ENCODE data around the gene PMFBP1. TPM values are rescaled to one million over a fixed set of nuclear protein-coding genes. Genes with fewer than 3 reads are reported as not detected.

The PMFBP1 gene
- total RNA-seq, 1 donor from 2014 or later, result not detected

DNA sequence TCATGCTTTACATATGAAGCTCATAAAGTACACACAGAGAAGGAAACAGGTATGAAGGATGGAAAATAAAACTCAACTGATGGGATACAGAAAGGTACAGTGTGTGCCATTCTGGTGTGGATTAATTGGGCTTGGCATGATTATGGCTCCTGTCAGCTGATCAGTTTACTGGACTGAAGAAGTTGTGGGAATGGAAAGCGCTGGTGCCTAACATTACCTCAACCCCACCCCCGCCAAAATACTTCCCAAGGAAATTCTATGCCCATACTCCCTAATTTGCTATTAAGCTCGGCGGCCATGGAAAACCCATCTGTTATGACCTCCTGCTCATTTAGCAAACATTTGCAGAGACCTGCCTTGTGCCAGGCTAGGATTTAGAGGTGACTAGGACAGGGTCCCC lies 16.6 kb upstream of the PMFBP1 start:
- no peak for DNase-seq

DNA sequence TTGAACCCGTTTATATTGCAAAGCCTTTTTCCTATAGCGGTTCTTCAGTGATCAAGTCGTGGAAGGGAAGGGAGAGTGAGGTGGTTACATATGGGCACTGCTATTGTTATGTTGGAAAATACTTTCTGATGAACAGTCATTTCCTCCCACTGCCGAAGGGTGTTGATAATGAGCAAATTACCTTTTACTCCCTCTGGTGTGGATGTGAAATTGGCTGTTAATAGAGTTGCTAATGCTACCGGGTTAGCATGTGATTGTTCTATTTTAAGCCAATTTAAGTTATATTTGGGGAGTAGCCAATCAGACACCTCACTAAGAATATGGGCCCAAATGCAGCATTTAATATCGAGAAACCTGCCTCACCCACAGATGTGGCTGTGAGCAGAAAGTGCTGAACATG lies 15.6 kb upstream of the PMFBP1 start:
- peak; percentile 61 for DNase-seq

DNA sequence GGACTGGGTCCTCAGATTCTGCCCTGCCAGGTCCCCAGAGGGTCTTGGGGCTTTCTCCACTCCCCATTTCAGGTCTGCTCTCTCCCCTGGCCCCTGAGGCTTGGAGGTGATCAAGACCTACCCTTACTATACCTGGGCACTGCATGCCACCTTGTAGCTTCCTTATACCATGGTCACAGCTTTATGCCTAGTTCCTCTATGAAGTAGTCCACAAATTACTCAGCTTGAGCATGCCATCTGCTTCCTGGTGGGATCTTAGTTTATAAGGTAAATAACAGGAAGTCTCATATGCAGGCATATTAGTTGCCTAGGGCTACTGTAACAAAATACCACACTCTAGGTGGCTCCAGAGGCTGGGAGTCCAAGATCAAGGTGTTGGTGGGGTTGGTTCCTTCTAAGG lies 11.0 kb upstream of the PMFBP1 start:
- DNase-seq, result peak; percentile 16

DNA sequence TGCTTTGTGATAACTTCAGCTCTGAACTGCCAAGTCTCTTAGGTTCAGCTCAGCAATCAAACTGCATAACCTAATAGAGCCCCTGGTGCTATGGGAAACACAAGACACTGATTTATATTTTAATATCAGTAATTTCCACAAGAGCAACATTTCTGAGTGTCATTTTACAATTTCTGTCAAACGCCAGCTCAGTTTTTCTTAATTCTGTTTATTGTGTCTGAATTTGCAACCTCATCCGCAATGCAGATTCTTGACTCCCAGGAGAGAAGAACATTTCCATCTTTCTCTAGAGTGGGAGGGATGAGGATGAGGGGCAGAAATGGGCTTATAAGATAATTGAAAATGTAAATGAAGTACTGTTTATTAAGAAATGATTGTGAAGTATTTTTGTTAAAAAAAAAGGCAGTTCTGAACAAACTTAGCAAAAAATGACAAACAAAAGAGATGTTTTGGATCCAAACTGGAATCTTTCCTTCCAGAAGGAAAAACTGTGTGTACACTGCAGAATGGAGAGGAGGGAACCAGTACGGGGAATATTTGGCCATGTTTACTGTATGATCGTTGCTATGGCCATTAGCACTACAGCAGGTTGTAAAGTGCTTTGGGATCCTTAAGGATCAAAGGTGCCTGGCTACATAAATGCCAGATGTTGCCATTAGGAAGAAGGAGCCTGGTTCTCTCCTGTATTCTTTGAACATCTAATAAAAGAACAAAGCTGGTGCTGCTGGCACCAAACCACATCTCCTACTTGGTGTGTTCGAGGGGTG lies 7.4 kb upstream of the PMFBP1 start:
- no peak for DNase-seq

DNA sequence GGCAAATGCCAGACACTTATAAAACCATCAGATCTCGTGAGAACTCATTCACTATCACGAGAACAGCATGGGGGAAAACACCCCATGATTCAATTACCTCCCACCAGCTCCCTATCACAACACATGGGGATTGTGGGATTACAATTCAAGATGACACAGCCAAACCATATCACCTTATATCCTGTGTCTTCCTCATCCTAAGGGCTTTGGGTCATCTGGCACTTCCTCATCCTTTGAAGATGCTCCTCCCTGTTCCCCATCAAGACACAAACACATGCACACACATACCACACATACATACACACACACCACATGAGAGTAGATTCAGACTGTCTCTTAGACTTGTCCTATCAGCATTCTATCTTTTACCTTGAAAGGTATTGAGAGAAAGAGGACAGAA lies 2.8 kb upstream of the PMFBP1 start:
- no peak for DNase-seq

DNA sequence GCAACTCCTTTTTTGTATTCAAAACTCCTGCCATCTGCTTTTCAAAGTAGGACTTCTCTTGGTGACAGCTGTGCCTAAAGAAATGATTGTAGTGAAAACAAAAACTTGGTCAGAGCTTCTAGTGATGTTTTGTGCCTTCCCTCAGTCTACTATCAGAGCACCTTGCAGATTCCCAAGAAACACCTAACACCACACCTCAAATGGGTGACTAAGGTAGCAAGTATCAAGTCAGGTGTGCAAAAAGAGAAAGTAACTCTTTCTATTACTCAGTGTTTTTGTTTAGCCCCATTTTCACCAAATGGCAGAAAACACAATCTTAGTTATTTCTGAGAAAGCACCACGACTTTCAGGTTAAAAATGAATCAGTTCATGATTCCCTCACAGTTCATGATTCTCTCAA lies 2.0 kb upstream of the PMFBP1 start:
- no peak for DNase-seq

DNA sequence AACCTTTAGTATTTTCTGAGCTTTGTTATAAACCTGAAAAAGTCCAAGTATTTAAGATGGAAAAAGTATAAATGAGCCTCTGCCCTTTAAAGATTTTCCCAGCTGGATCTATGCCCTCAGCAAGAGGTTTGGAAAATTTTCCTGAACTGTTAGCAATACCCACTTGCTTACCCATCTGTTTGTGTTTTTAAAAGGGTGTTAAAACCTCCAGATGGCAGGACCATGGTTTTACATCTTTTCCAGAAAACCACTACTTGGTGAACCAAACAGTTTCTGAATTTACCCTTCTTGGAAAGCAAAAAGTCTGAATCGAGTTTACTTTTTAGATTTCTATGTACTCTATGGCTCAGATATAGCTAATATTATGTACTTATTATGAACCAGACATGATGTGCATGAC lies 719 bp downstream of the PMFBP1 start:
- no peak for DNase-seq

DNA sequence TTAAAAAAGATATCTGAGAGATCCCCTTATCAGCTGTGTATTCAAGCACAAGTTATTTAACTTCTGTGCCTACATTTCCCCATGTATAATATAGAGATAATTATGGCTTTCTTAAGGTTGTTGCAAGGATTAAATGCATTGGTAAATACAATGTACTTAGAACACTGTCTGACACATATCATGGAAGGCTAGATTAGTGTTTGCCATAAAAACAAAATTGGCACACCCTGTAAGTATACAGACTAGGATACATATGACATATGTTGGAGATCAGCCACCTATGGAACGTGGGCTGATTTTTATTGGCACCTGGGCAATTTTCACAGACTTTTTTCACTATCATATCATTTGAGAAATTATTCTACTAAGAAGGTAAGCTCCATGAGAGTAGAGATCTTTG lies 2.2 kb downstream of the PMFBP1 start:
- no peak for DNase-seq

DNA sequence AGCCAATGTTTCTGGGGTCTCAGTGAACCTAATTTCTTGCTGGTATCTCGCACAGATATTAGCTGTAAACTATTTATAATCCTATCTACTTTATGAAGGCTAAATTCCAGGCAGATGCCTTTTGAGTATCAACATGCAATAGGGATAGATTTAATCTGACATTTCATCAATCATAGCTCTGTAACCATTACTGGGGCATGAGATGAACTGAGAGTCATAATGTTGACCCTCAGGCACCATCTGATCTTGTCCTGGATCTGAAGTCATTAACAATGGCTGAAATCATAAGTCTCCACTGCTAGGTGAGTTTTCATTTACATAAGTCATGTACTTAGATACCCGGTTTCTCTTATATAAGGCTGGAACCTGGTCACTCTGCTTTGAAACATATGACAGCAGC lies 3.6 kb downstream of the PMFBP1 start:
- DNase-seq, result no peak

DNA sequence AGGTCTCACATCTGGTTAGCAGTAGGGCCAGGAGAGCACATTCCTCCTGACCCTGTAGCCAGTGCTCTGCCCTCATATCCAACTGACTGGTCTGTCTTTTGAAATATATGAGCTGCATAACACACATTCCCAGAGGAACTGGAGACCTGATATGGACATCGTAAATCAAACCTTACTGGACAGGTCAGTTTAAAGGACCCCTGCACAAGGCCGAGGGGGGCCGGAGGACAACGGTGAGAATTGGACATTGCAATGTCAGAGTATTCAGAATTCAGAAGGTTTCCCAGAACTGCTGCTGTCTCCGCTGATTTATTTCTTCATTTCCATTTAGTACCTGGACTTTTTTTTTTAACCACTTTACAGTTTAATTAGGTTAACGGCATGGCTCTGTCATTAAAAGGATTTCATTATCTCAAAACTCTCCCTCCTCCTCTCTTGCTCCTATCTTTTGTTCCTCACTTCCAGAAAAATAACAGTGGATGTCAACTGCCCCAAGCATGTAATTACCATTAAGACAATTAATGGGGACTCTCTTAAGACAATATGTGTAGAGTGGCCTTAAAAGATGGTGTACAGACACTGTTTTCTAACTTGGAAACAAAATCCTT lies 4.9 kb downstream of the PMFBP1 start:
- DNase-seq, result no peak

DNA sequence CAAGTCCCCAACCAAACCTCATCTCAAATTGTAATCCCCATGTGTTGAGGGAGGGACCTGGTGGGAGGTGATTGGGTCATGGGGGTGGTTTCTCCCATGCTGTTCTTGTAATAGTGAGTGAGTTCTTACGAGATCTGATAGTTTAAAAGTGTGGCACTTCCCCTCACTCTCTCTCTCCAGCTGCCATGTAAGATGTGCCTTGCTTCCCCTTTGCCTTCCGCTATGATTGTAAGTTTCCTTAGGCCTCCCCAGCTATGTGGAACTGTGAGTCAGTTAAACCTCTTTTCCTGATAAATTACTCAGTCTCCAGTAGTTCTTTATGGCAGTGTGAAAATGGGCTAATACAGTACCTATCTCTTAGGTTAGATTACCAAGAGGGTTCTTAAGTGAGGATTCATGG lies 5.8 kb downstream of the PMFBP1 start:
- DNase-seq, result no peak

DNA sequence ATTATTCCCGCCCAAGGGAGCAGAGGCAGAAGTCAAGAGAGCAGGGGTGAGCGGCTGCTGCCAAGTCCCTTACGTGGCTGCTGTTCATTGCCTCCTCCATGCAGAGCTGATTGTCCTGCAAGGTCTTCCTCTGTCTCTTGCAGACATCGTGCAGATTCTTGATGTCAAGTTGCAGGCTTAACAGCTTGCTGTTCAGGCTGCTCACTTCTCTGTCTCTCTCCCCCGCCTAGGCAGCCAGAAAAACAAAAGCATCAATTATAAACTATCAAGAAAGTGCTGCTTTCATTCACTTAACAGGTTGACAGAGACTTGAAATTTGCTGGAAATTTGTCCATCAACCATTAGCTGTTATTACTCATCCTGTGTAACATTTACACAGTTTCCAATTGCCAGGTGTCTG lies 7.3 kb downstream of the PMFBP1 start:
- DNase-seq, result no peak

DNA sequence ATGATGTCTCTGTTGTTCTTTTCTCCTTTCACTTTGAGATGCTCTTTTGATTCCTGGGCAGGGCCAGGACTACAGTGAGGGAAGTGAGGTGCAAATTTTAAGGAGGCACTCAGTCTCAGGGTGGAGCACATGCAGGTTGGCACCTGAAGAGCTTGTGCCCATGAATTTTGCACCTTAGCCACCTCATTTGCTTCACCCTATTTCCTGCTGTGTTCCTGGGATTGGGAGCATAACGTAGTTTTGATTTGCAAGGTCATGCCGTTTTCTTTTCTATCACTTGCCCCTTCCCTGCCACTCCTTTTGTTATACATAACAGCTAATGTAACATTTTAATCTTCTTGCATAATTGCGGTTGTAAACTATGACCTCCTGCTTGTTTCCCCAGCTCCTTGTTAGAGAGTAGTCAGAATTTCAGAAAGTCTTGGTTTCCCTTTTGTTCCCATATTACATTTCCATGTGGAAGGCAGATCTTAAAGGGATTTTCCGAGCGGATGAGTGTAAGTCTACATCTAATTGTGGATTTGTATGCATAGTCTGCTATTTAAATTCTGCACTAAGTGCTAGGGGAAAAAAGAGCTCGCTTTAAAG lies 9.8 kb downstream of the PMFBP1 start:
- no peak for DNase-seq

DNA sequence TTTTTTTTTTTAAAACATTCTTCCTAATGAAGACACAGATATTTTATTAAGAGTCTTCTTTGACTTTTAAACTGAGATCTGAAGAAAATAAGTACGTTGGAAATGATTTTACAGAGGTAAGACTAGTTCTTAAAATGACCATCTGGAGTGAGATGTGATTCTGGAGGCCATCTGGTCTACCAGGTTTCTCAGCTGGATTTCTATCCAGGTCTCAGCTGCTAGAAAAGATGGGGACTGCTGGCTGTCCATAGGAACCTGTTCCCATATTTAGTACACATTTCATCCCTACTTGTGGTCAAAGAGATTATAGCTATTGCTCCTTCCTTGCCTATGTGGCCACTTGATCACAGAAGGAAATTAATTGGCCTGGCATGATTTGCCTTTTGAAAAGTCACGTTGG lies 12.2 kb downstream of the PMFBP1 start:
- DNase-seq, result no peak

DNA sequence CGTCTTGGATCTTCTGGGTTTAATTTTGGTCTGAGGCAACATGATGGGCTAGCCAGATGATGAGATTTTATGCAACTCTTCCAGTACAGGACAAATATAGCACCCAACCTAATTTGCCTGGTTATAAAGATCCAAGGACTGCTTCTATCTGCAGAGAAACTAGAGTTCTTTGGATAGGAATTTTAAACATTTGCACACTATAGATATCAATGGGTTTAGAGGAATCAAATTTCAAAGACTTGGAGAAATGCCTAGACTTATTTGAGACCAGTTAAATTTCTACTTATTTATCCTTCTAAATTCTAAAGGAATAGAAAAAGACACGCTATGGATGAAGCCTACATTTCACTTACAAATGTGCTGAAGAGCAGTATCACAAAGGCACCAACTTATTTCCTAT lies 12.6 kb downstream of the PMFBP1 start:
- DNase-seq, result no peak

DNA sequence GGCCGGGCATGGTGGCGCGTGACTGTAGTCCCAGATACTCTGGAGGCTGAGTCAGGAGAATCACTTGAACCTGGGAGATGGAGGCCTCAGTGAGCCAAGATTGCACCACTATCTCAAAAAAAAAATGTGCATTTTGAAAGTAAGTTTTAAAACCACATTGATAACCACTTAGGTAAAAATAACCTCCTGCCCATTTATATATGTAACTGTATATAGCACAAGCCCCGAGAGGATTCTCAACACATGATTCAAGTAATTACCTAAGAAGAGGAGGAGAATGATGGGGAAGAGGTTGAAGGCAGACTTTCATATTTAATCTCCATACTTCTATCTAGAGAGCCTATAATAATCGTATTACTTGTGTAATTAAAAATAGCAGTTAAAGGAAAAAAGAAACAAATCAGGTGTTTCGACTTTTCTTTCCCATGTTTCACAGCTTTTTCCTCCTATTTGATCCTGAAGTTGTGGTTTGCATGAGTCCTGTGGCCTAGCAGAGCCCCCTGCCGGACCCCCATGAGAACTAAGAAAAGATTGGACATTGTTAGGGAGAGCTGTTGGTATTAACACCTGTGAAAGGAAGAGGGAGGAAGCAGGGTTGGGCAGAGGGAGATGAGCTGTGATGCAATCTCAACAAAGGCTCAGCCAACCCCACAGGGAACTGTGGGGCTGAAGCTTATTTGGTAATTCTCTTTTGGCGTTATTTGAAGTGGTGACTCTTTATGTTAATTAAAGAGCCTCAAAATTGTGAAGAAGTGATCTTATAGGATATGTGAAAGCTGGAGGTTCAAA lies 22.1 kb downstream of the PMFBP1 start:
- DNase-seq, result no peak

DNA sequence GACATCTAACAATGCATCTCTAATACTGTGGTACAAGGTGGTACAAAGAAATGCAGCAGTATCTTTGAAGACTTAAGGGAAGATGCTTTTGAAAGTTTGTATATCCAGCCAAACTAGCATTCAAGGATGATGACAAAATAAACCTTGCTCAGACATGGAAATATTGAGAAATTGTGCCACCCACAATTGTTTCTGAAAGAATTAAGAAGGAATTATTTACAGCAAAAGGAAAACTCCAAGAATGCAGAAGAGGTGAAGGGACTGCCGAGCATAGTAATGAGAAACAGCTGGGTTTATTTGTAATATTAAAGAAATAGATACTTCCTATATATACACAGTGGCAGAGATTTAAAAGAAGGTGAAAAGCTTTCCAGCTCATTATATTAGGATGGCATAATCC lies 29.5 kb downstream of the PMFBP1 start:
- DNase-seq, result no peak

DNA sequence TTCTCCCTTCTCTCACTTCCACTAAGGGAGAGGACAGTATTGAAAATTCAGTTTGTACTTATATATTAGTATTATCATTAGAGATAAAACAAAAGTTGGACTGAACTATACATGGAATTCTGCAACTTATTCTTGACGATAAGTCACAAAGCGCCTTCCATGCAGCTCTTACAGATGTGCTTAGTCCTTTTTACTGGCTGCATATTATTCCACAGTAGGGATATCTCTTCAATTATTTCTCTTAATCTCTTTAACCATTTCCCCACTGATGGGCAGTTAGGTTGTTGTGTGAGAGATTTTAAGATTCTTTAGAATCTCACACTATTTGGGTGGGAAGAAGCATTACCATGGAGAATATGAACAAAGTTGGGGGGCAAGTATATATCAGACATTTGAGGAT lies 32.0 kb downstream of the PMFBP1 start:
- DNase-seq, result no peak

DNA sequence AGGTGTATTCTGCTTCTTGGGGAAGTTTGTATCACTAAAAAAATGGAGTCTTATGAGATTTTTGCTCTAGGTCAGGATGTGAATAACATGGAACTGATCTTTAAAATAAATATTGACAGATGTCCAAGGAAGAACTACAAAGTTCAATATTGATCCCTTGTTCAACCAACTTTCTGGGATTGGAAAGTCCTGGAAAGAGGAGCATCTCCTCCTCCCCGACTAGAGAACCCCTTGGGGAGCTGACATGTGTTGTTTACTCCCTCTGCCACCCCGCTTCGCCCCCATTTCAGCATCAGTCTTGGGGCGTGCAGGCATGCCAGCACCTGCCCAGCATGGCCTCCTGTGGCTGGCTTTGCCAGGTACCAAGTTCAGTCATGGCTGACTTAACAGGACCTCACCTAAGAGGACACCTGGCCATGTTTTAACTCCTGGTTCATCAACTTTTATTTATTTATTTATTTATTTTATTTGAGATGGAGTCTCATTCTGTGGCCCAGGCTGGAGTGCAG lies 33.8 kb downstream of the PMFBP1 start:
- no peak for DNase-seq

DNA sequence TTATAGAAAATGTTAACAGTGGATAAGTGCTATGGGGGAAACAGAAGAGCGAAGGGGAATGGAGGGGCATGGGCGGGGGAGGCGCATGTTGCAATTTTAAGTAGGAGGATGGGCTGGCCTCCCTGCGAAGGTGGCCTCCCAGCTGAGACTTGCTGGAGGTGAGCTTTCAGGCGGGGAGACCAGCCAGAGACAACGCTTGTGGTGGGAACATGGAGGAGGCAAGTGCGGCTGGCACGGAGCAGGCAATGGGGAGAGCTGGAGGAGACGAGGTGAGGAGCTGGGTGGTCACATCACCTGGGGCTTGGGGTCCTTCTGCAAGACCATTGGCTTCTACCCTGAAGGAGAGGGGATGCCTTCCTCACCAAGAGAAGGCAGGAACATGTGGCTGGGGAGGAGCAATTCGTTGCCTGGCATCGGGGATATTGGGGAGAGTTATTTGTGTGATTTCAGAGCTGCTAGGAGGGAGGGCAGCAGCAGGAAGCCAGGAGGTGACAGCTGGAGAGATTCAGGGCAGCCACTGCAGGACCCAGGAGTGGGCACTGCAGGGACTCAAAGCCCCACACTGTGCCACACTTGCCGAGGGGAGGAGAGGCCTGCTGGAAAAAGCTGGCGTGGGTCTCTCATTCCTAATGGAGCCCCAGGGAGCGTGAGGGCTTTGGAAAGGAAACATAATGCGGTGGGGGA lies 34.4 kb downstream of the PMFBP1 start:
- no peak for DNase-seq

DNA sequence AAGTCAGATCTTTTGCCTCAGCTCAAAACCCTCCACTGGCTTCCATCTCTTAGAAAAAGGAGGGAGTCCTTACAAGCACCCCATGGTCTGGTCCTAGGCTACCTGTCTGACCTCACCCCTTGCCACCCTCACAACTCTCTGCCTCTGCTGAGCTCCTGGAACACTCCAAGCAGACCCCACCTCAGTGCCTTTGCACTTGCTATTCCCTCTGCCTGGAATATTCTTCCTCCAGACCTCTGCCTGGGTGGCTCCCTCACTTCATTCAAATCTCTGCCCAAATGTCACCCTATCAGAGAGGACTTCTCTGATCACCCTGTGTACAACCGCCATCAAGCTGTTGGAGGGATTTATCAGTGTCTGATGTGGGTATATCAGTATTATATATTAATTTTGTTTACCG lies 37.4 kb downstream of the PMFBP1 start:
- no peak for DNase-seq

DNA sequence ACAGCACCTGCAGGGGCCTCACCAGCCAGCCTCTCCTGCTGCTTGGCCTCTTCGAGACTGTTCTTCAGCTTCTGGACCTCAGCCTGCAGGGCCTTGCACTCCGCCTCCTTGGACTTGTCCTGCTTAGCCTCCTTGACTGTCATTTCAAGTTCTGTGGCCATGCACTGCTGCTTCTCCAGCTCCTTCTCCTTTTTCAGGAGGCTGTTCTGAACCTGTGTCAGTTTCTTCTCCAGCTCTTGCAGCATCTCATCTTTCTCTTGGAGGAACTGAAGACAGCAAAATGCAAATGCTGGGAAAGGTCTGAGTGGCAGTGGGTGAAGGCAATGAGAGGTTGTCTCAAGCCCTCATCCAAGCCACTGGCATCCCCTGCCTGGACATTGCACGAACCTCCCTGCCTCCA lies 39.2 kb downstream of the PMFBP1 start:
- DNase-seq, result no peak

DNA sequence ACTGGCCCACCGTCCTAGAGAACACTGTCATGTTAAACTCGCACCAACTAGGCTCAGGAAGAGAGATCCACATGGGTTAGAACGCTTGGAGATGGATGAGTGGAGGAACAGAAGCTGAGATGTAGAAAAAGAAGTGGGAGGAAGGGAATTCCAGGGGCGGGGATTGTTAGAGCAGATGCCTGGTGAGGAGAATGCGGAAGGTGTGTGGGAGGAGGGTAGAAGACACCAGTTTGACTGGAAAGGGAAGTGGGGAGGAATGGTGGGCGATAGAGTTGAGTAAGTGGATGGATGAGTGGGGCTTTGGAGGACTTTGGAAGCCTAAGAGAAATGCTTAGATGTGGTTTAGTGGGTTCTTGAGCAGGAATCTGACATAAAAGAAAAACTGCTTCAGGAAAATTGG lies 40.9 kb downstream of the PMFBP1 start:
- DNase-seq, result no peak
